GM12878 (cell line): ENCODE measurements around the gene C15orf39.

Experiments
- NFXL1 ChIP-seq: fragments of 450-650 bp; IDR thresholded peaks from 2 replicates; pipeline ENCODE4 v1.6.1; 2017; ENCODE audit warnings: antibody characterized with exemption, mild to moderate bottlenecking, borderline replicate concordance
- NFYB ChIP-seq: IDR thresholded peaks from 2 replicates; pipeline ENCODE4 v1.6.1; 2011; ENCODE audit warnings: low read depth, mild to moderate bottlenecking, low read length, improper control_type of control experiment, moderate library complexity; ENCODE audit not compliant: insufficient read depth
- YY1 ChIP-seq: IDR thresholded peaks from 2 replicates; pipeline ENCODE4 v1.6.1; 2011; ENCODE audit warnings: low read depth, mild to moderate bottlenecking, low read length
- TF ChIP-seq, protein P1 (sequence below), 3 experiments: IDR thresholded peaks in 2 of 3; conservative IDR thresholded peaks in 1 of 3; 2 replicates each; pipeline ENCODE4 v1.5.1; 2011; ENCODE audit warnings: low read depth in 3 of 3, low read length in 3 of 3, mild to moderate bottlenecking in 3 of 3, control low read depth in 2 of 3, moderate library complexity in 2 of 3, inconsistent platforms in 1 of 3, mixed read lengths in 1 of 3; ENCODE audit not compliant: control insufficient read depth in 2 of 3, insufficient read depth in 1 of 3; ENCODE audit errors: extremely low read depth in 1 of 3

DNA sequence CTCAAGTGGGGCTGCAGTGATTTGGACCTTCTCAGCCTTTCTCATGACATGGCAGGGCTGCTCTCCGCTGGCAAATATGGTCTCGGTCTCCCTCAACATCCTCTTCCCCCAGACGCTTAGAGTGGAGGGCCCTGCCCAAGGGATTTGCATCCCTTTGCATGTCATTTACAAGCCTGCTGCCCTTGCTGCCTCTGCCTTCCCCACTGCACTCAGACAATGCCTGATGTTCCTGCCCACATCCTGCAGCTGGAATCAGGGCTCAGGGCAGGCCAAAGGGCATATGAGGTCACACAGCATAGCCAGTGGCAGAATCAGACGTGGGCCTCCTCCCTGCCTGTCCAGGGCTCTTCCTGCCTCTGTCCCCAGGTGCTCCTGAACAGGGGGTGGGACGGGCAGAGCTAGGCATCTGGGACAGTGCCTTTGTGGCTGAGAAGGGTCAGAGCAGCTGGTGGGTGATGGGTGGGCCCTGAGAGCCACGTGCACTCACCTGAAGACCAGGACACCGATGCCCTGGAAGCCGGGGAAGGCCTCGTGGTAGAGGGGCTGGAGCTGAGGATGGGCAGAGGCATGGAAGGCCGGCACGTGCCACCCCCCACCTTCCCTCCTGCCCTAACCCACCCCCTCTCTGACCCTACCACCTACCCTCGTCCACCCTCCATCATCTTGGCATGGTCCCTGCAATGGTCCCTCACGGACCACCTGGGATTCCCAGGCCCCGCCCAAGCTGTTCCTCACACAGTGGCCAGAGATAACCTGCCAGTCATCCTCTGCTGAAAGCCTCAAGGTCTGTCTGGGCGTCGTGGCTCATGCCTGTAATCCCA, 29.1 kb downstream of the C15orf39 start:
- TF ChIP-seq, protein P1, sequence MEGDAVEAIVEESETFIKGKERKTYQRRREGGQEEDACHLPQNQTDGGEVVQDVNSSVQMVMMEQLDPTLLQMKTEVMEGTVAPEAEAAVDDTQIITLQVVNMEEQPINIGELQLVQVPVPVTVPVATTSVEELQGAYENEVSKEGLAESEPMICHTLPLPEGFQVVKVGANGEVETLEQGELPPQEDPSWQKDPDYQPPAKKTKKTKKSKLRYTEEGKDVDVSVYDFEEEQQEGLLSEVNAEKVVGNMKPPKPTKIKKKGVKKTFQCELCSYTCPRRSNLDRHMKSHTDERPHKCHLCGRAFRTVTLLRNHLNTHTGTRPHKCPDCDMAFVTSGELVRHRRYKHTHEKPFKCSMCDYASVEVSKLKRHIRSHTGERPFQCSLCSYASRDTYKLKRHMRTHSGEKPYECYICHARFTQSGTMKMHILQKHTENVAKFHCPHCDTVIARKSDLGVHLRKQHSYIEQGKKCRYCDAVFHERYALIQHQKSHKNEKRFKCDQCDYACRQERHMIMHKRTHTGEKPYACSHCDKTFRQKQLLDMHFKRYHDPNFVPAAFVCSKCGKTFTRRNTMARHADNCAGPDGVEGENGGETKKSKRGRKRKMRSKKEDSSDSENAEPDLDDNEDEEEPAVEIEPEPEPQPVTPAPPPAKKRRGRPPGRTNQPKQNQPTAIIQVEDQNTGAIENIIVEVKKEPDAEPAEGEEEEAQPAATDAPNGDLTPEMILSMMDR (IDR thresholded peaks at IDR 0.05 in 2 of 3, conservative IDR thresholded peaks at IDR 0.05 in 1 of 3; ENCODE audit: control insufficient read depth in 2 of 3, extremely low read depth in 1 of 3, insufficient read depth in 1 of 3, low read depth in 3 of 3, low read length in 3 of 3): no peak
- TF ChIP-seq NFXL1 (no peak), NFYB (no peak), YY1 (no peak)
